Activated CD8-positive, alpha-beta T cell treated with anti-CD3 and anti-CD28 coated beads, Interleukin-2, amount 10 ng/mL, durations not matched to agents 7 days and 5 days (primary cell): ENCODE data around the gene TENT4B. TPM values are rescaled to one million over a fixed set of nuclear protein-coding genes. Genes with fewer than 3 reads are reported as not detected.

Experiments
- ATAC-seq: fragments of 150-1000 bp; cut with Tn5 transposase; one replicate; pipeline ENCODE4 v1.10.0; 2021; ENCODE audit warnings: moderate library complexity
- CTCF ChIA-PET: fragments of 350-600 bp; sonication (Branson Sonifier 250); formaldehyde crosslinking; loops from one replicate; lab custom pipeline; 2021; ENCODE audit warnings: antibody characterized with exemption; lab: Charles Lee
- POLR2A ChIA-PET: fragments of 350-600 bp; sonication (Branson Sonifier 250); formaldehyde crosslinking; loops from one replicate; lab custom pipeline; 2021; ENCODE audit warnings: antibody characterized with exemption; lab: Charles Lee
- DNase-seq: peaks from one replicate; pipeline ENCODE4 v3.0.0-alpha.2; 2020
- H3K27ac Mint-ChIP-seq: one replicate; pipeline ENCODE4 v1.8.0; 2021; ENCODE audit warnings: mild to moderate bottlenecking, mixed read lengths
- H3K27me3 Mint-ChIP-seq: one replicate; pipeline ENCODE4 v1.8.0; 2021; ENCODE audit warnings: low read depth, mixed read lengths
- H3K36me3 Mint-ChIP-seq: one replicate; pipeline ENCODE4 v1.8.0; 2021; ENCODE audit warnings: low read depth, mixed read lengths
- H3K4me1 Mint-ChIP-seq: one replicate; pipeline ENCODE4 v1.8.0; 2021; ENCODE audit warnings: low read depth, mixed read lengths
- H3K4me3 Mint-ChIP-seq: one replicate; pipeline ENCODE4 v1.8.0; 2021; ENCODE audit warnings: mild to moderate bottlenecking, mixed read lengths
- H3K9me3 Mint-ChIP-seq: one replicate; pipeline ENCODE4 v1.8.0; 2022; ENCODE audit warnings: mixed read lengths; ENCODE audit not compliant: insufficient read depth
- total RNA-seq, 2 experiments: library from RNA; stranded (reverse); gene quantifications; one replicate each; pipeline ENCODE4 v1.2.3, GENCODE V29; 2021

The TENT4B gene
- total RNA-seq, 2 experiments from 2014 or later, result 17.3 to 18.0 TPM

DNA sequence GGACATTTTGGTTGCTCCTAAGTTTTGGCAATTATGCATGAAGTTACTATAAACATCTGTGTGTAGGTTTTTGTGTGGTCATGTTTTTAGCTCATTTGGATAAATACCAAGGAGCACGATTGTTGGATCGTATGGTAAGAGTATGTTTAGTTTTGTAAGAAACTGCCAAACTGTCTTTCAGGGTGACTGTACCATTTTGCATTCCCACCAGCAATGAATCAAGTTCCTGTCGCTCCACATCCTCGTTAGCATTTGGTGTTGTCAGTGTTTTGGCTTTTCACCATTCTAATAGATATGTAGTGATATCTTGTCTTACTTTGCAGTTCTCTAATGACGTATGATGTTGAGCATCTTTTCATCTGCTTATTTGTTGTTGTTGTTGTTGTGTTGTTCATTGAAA, 20.2 kb downstream of the TENT4B start:
- peaks cover 40% of the 10 kb centered on the region for H3K4me1 Mint-ChIP-seq
- H3K9me3 Mint-ChIP-seq, result no peaks in the 10 kb centered on the region
- ATAC-seq, result no peak

DNA sequence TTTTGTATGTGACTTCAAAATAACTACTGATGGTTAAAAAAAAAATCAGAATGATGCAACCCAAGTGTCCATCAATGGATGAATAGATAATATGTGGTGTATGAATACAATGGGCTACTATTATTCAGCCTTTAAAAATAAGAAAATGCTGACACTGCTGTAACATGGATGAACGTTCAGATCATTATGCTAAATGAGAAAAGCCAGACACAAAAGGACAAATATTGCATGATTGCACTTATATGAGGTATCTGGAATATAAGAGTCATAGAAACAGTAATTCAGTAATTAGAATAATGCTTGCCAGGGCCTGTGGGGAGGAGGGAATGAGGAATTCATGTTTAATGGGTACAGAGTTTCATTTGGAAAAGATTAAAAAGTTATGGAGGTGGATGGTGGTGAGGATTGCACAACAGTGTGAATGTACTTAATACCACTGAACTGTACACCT, 25.4 kb downstream of the TENT4B start:
- Mint-ChIP-seq H3K4me3 (no peak overlapping the region), H3K9me3 (no peaks in the 10 kb centered on the region), H3K27me3 (no peaks in the 10 kb centered on the region), H3K4me1 (peaks cover 17% of the 10 kb centered on the region), H3K27ac (no peak overlapping the region), H3K36me3 (peaks cover 9% of the 10 kb centered on the region)
- ATAC-seq (no peak), DNase-seq (no peak)
- CTCF ChIA-PET, result no interaction called here
- POLR2A ChIA-PET, result no interaction called here

More for the DNA sequence above, 20.2 kb downstream of the TENT4B start:
- Mint-ChIP-seq H3K4me3 (no peak overlapping the region), H3K27ac (no peak overlapping the region), H3K36me3 (peaks cover 11% of the 10 kb centered on the region), H3K27me3 (no peaks in the 10 kb centered on the region)
- ChIA-PET CTCF (interaction anchor here (0.9 to 1.5 kb wide), 2 partner anchors 23 to 37 kb away, joined by 3 to 6 read pairs; no protein-coding TSS in a partner anchor), POLR2A (no interaction called here)
- no peak for DNase-seq

DNA sequence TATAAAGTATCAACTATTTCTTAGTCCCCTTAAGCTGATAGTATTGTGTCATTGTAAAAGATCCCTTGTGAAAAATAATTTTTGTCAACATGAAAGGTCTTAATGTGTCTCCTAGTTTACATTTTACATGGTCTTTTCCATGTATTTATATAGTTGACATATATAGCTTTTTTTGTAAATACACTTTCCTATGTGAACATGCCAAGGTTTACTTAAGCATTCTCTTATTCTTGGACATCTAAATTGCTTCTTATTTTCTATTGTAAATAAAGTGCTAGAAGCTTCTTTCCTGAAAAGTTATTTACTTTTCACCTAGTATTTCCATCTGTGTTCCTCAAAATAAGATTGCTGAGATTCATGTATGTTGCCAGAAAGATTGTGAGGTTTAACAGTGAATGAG, 29.3 kb downstream of the TENT4B start:
- DNase-seq (no peak), ATAC-seq (no peak)
- POLR2A ChIA-PET, result no interaction called here
- no peaks in the 10 kb centered on the region for H3K9me3 Mint-ChIP-seq
- H3K27me3 Mint-ChIP-seq, result no peaks in the 10 kb centered on the region
- peaks cover 5% of the 10 kb centered on the region for H3K36me3 Mint-ChIP-seq
- peaks cover 6% of the 10 kb centered on the region for H3K4me1 Mint-ChIP-seq
- CTCF ChIA-PET, result no interaction called here
- no peak overlapping the region for H3K4me3 Mint-ChIP-seq
- H3K27ac Mint-ChIP-seq, result no peak overlapping the region

DNA sequence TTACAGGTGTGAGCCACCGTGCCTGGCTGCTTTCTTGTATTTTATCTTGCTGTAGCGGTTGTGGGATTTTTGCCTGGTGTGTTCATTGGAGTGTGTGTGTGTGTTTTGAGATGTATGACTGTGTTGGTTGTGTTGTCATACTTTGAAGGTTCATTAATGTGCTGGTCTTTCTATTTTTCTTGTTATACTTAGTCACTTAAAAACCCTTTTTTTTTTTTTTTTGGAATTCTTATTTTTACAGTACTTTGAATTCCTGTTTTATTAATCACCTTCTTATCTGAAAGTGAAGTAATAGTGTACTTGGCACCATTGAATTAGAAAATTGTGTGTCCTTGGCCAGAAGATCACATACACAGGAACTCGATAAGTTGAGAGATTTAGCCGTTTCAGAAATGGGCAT, 30.2 kb downstream of the TENT4B start:
- ATAC-seq (no peak), DNase-seq (no peak)
- no peak overlapping the region for H3K4me3 Mint-ChIP-seq
- H3K27me3 Mint-ChIP-seq, result no peaks in the 10 kb centered on the region
- POLR2A ChIA-PET, result no interaction called here
- no peaks in the 10 kb centered on the region for H3K9me3 Mint-ChIP-seq
- CTCF ChIA-PET, result no interaction called here
- H3K36me3 Mint-ChIP-seq, result peaks cover 3% of the 10 kb centered on the region
- H3K4me1 Mint-ChIP-seq, result peaks cover 1% of the 10 kb centered on the region
- no peak overlapping the region for H3K27ac Mint-ChIP-seq

DNA sequence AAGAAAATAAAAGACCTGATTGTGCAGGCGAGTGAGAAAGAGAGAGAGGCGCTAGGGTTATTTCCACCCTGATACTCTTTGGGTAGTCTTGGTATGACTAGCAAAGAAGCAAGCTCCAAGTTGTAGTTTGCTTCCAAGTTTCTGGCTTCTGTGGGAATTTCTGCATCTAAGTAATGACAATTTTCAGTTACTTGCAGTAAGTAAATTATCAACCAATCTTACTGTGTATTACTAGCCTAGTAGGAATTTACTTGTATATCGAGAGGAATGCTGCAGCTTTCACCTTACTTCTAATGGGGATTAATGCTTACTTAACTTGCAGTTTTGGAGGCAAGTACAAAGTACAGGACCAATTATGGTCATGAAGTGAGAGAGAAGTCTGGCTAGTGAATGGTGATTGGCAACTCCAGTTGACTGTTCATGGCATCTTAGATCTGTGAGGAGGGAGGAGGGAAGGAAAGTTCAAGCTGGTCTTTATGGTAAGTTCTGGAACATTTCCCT, 31.9 kb downstream of the TENT4B start:
- peaks cover 9% of the 10 kb centered on the region for H3K4me1 Mint-ChIP-seq
- DNase-seq (no peak), ATAC-seq (no peak)
- no peaks in the 10 kb centered on the region for H3K36me3 Mint-ChIP-seq
- POLR2A ChIA-PET, result no interaction called here
- CTCF ChIA-PET, result interaction anchor here (1.8 kb wide), 1 partner anchor 25 kb away, joined by 10 read pairs; no protein-coding TSS in a partner anchor
- no peaks in the 10 kb centered on the region for H3K27me3 Mint-ChIP-seq
- H3K9me3 Mint-ChIP-seq, result no peaks in the 10 kb centered on the region
- H3K27ac Mint-ChIP-seq, result no peak overlapping the region
- H3K4me3 Mint-ChIP-seq, result no peak overlapping the region

DNA sequence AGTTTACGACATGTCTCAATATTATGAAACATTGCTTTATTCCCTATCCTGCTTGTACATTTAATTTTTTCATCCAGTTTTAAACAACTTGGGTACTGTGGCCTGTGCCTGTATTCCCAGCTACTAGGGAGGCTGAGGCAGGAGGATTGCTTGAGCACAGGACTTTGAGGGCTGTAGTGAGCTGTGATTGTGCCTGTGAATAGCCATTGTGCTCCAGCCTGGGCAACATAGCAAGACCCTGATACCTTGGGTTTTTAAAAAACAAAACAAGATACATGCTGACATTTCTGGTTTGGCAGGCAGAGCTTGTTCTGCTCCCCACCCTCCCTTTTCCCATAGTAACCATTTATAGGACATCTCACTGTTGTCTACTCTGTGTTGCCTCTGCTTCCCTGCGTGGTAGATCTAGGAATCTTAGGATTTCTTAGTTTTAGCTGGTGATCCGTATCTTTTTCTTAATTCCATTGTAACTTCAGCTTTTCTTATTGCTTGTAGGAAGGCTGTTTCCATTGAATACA, 35.6 kb downstream of the TENT4B start:
- H3K4me1 Mint-ChIP-seq, result peaks cover 10% of the 10 kb centered on the region

DNA sequence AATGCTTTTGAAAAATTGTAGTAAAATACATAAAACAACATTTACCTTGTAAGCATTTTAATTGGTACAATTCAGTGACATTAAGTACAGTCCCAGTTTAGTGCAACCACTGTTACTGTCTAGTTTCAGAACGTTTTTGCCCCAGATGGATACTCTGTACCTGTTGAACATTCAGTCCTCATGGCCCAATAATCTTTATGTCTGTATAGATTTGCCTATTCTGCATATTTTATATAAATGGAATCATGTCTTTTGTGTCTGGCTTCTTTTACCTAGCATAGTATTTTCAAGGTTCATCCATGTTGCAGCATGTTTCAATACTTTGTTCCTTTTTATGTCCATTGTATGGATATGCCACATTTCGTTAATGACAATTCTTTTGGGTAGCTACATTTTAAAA, 37.2 kb downstream of the TENT4B start:
- DNase-seq, result no peak
- ATAC-seq, result no peak
- H3K4me1 Mint-ChIP-seq, result peaks cover 18% of the 10 kb centered on the region
- no peaks in the 10 kb centered on the region for H3K36me3 Mint-ChIP-seq
- no peaks in the 10 kb centered on the region for H3K27me3 Mint-ChIP-seq
- H3K4me3 Mint-ChIP-seq, result no peak overlapping the region
- ChIA-PET CTCF (interaction anchor here (1.8 kb wide), 1 partner anchor 20 kb away, joined by 8 read pairs; no protein-coding TSS in a partner anchor), POLR2A (no interaction called here)
- no peaks in the 10 kb centered on the region for H3K9me3 Mint-ChIP-seq
- H3K27ac Mint-ChIP-seq, result no peak overlapping the region

More for the DNA sequence above, 35.6 kb downstream of the TENT4B start:
- no peaks in the 10 kb centered on the region for H3K27me3 Mint-ChIP-seq
- H3K27ac Mint-ChIP-seq, result no peak overlapping the region
- POLR2A ChIA-PET, result no interaction called here
- no peaks in the 10 kb centered on the region for H3K9me3 Mint-ChIP-seq
- no peaks in the 10 kb centered on the region for H3K36me3 Mint-ChIP-seq
- ATAC-seq, result no peak
- CTCF ChIA-PET, result interaction anchor here (0.7 to 1.0 kb wide), 2 partner anchors 11 to 121 kb away, joined by 3 to 4 read pairs; no protein-coding TSS in a partner anchor
- no peak overlapping the region for H3K4me3 Mint-ChIP-seq
- no peak for DNase-seq

DNA sequence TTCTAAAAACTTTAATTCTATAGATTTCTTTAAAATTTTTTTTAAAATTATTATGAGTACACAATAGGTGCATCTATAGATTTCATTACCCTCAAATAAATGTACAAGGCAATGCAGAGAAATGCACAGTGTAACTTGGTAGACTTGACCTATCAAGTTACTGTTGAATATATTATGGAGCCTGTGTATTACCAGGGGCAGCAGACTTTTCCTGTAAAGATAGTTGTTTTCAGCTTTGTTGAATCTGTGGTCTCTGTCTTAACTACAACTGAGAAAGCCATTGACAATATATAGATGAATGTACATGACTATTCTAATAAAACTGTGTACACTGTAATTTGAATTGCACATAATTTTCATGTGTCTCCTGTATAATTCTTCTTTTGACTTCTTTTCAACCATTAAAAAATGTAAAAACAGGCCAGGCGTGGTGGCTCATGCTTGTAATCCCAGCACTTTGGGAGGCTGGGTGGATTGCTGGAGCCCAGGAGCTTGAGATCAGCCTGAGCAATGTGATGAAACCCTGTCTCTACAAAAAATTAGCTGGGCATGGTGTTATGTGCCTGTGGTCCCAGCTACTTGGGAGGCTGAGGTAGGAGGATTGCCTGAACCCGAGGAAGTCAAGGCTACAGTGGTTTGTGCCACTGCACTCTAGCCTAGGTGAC, 39.4 kb downstream of the TENT4B start:
- no peaks in the 10 kb centered on the region for H3K27me3 Mint-ChIP-seq
- H3K27ac Mint-ChIP-seq, result peak overlapping the region; percentile 18
- no peak for ATAC-seq
- CTCF ChIA-PET, result interaction anchor here (0.6 to 2.4 kb wide), 3 partner anchors 18 to 167 kb away, joined by 3 to 12 read pairs (median 4); partner anchors contain the start of gene CNEP1R1
- no peak for DNase-seq
- H3K9me3 Mint-ChIP-seq, result no peaks in the 10 kb centered on the region
- POLR2A ChIA-PET, result no interaction called here
- H3K36me3 Mint-ChIP-seq, result no peaks in the 10 kb centered on the region
- peaks cover 40% of the 10 kb centered on the region for H3K4me1 Mint-ChIP-seq
- no peak overlapping the region for H3K4me3 Mint-ChIP-seq

DNA sequence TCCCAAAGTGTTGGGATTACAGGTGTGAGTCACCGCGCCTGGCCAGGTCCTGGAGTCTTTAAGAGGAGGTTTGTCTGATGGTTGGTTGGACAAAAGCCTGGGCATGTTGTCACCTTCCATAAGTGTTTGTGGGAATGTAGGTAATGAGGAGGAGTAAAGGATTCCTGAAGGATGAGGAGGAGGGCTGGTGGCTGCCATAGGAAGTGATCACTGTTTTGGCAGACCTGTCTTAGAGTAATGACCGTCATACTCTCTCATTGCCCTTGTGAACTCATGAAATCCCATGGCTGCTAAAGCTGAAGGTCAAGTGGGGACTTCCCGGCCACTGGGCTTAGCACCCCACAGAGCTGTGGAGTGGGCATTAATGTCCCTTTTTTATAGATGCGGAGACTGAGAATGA, 40.5 kb downstream of the TENT4B start:
- H3K9me3 Mint-ChIP-seq, result no peaks in the 10 kb centered on the region
- DNase-seq (no peak), ATAC-seq (no peak)
- H3K27ac Mint-ChIP-seq, result no peak overlapping the region
- H3K4me3 Mint-ChIP-seq, result no peak overlapping the region
- no peaks in the 10 kb centered on the region for H3K36me3 Mint-ChIP-seq
- POLR2A ChIA-PET, result no interaction called here
- no peaks in the 10 kb centered on the region for H3K27me3 Mint-ChIP-seq
- CTCF ChIA-PET, result interaction anchor here (2.4 kb wide), 1 partner anchor 17 kb away, joined by 12 read pairs; no protein-coding TSS in a partner anchor
- peaks cover 47% of the 10 kb centered on the region for H3K4me1 Mint-ChIP-seq

DNA sequence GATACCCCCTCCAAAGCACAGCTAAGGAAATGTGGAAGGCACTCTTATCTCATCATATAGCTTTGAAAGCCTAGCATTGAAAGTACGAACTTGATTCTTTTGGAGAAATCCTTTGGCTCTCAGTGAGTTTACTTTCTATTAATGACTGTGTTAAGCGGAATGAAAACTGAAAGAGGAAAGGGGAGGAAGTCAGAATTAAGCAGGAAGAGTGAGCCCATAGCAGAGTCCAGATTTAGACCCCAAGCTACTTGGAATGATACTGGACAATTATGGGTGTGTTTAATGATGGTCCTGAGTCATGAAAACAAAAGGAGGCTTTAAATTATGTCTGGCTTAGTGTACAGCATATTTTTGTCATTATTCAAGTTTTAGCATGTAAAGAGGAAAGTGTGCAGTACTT, 42.2 kb downstream of the TENT4B start:
- peaks cover 52% of the 10 kb centered on the region for H3K4me1 Mint-ChIP-seq
- ChIA-PET CTCF (interaction anchor here (0.8 to 1.1 kb wide), 3 partner anchors 16 to 170 kb away, joined by 3 to 9 read pairs (median 3); partner anchors contain the start of gene CNEP1R1), POLR2A (interaction anchor here (1.0 kb wide), 1 partner anchor 43 kb away, joined by 3 read pairs; no protein-coding TSS in a partner anchor)
- ATAC-seq (no peak), DNase-seq (no peak)
- peaks cover 2% of the 10 kb centered on the region for H3K36me3 Mint-ChIP-seq
- no peaks in the 10 kb centered on the region for H3K9me3 Mint-ChIP-seq
- H3K27me3 Mint-ChIP-seq, result no peaks in the 10 kb centered on the region
- H3K4me3 Mint-ChIP-seq, result no peak overlapping the region
- H3K27ac Mint-ChIP-seq, result peak overlapping the region; percentile 39

DNA sequence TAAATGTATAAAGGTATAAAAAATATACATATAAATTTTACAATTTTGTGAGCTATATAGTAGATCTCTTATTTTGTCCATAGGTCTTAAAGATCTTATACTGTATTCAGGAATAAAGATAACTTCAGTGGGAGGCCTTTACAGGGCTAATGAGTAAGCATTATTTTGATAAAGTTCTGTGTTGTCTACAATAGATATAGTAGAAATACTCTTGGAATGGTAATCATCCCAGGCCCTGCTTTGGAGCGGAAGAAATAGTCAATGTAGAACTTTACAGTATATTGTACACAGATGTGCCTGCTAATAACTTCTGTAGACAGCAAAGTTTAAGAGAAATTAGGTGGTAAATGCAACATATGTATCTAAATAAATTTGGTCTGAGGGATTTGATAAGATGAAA, 42.6 kb downstream of the TENT4B start:
- no peak for ATAC-seq
- ChIA-PET POLR2A (interaction anchor here (1.0 kb wide), 1 partner anchor 44 kb away, joined by 3 read pairs; no protein-coding TSS in a partner anchor), CTCF (interaction anchor here (0.8 to 2.1 kb wide), 8 partner anchors 14 to 611 kb away, joined by 3 to 18 read pairs (median 4); partner anchors contain the start of gene CNEP1R1)
- Mint-ChIP-seq H3K36me3 (peaks cover 2% of the 10 kb centered on the region), H3K4me1 (peaks cover 55% of the 10 kb centered on the region), H3K9me3 (no peaks in the 10 kb centered on the region), H3K27me3 (no peaks in the 10 kb centered on the region), H3K4me3 (no peak overlapping the region), H3K27ac (no peak overlapping the region)
- no peak for DNase-seq

DNA sequence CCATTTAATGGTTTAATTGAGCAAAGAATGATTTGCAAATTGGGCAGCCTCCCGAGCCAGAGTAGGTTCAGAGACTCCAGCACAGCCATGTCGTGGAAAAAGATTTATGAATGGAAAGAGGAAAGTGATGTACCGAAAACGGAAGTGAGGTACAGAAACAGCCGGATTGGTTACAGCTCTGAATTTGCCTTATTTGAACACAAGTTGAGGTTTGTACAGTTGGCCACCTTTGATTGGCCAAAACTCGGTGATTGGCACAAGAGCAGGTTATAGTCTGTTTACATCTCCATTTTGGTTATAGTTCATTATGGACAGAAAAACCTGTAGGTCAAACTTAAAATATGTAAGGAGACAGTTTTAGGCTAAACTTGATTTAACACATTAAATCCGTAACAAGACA, 44.5 kb downstream of the TENT4B start:
- H3K36me3 Mint-ChIP-seq, result peaks cover 3% of the 10 kb centered on the region
- DNase-seq (no peak), ATAC-seq (no peak)
- CTCF ChIA-PET, result interaction anchor here (1.0 to 2.1 kb wide), 7 partner anchors 10 to 609 kb away, joined by 4 to 18 read pairs (median 5); partner anchors contain the start of genes CNEP1R1 and TENT4B
- no peaks in the 10 kb centered on the region for H3K27me3 Mint-ChIP-seq
- H3K4me1 Mint-ChIP-seq, result peaks cover 67% of the 10 kb centered on the region
- POLR2A ChIA-PET, result no interaction called here
- no peaks in the 10 kb centered on the region for H3K9me3 Mint-ChIP-seq
- H3K27ac Mint-ChIP-seq, result no peak overlapping the region
- no peak overlapping the region for H3K4me3 Mint-ChIP-seq
